NB4 (cell line): ENCODE results near the gene LTK.
A peak's percentile ranks its signal among the peaks of the same experiment; 100 is the strongest.

ENCODE experiments used
- DNase-seq: peaks from one replicate; pipeline ENCODE4 v3.0.0; 2010; ENCODE audit warnings: low read depth
- H3K4me3 ChIP-seq: one replicate; pipeline ENCODE4 v1.5.1; 2011; ENCODE audit warnings: mild to moderate bottlenecking, low read depth, low read length, moderate library complexity
- CTCF ChIP-seq: IDR thresholded peaks from one replicate; pipeline ENCODE4 v1.5.1; 2012; ENCODE audit warnings: low read depth, low read length
- MYC ChIP-seq: IDR thresholded peaks from 2 replicates; pipeline ENCODE4 v1.6.1; 2011; ENCODE audit warnings: low read depth, low read length
- POLR2A ChIP-seq: IDR thresholded peaks from 2 replicates; pipeline ENCODE4 v1.6.1; 2011; ENCODE audit warnings: mild to moderate bottlenecking; ENCODE audit not compliant: insufficient read length; ENCODE audit errors: extremely low read depth
- TF ChIP-seq, protein P1 (sequence below): IDR thresholded peaks from 2 replicates; pipeline ENCODE4 v1.6.1; 2011; ENCODE audit warnings: low read depth, low read length

Gene LTK

GRCh38 chr15:41553731-41554130 is 40.1 kb upstream of the LTK start:
- TF ChIP-seq, protein P1, sequence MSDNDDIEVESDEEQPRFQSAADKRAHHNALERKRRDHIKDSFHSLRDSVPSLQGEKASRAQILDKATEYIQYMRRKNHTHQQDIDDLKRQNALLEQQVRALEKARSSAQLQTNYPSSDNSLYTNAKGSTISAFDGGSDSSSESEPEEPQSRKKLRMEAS: no peak
- TF ChIP-seq POLR2A (no peak), MYC (no peak), CTCF (no peak)
- no peak for DNase-seq
- H3K4me3 ChIP-seq: no peak overlapping the region

GRCh38 chr15:41550066-41550775 is 36.6 kb upstream of the LTK start:
- no peak overlapping the region for H3K4me3 ChIP-seq
- DNase-seq: no peak
- TF ChIP-seq, protein P1: no peak
- no peak for TF ChIP-seq MYC

DNA sequence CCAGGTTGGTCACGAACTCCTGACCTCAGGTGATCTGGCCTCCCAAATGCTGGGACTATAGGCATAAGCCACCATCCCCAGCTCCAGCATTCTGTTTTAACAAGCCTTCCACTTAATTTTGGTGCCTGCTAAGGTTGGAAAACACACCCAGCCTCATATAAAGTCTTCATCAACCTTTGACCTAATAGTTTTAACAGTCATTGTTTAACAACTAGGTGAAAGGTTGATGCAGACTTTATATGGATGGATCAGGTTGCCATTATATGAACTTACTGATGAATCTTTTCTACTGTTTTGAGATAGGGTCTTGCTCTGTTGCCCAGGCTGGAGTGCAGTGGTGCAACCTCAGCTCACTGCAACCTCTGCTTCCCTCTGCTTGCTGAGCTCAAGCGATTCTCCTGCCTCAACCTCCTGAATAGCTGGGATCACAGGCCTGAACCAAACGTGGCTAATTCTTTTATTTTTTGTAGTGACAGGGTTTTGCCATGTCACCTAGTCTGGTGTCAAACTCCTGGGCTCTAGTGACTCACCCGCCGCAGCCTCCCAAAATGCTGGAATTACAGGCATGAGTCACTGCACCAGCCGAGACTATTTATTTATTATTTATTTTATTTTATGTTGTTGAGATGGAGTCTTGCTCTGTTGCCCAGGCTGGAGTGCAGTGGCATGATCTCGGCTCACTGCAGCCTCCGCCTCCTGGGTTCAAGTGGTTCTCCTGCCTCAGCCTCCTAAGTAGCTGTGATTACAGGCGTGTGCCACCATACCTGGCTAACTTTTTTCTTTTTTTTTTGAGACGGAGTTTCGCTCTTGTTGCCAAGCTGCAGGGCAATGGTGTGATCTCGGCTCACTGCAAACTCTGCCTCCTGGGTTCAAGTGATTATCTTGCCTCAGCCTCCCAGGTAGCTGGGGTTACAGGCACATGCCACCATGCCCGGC is 33.5 kb upstream of the LTK start:
- DNase-seq: no peak
- no peak overlapping the region for H3K4me3 ChIP-seq
- TF ChIP-seq, protein P1: no peak
- no peak for TF ChIP-seq MYC
- no peak for TF ChIP-seq POLR2A
- no peak for TF ChIP-seq CTCF

DNA sequence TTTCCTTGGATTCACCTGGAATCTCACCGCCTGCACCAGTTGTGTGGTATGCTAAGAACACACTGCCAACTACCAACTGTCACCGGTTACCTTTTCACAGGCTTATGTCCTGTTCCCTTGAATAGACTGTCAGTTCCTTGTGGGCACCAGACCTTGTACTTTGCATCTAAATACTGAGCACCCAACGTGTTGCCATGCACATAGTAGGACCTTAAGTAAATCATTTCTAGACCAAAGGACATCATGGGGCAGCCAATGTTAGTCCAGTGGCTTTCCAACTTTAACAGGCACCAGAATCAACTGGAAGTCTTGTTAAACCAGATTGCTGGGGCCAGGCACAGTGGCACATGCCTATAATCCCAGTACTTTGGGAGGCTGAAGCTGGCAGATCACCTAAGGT is 31.6 kb upstream of the LTK start:
- no peak overlapping the region for H3K4me3 ChIP-seq
- DNase-seq: no peak
- TF ChIP-seq MYC: no peak

DNA sequence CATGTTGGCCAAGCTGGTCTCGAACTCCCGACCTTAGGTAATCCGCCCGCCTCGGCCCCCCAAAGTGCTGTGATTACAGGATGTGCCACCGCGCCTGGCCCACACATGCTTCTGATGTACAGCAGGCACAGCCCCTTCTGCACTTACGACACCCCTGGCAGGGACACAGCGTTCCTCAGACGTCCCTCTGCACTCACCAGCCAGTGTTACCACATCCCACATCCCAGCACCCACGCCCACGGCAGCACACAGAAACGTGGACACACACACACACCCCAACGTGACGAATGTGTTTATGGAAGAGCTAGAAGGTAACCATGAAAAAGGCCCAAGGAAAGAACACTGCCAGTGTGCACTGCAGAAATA is 31.0 kb upstream of the LTK start:
- peak overlapping the region; percentile 25 for H3K4me3 ChIP-seq
- no peak for TF ChIP-seq CTCF
- TF ChIP-seq, protein P1: no peak
- DNase-seq: peak; percentile 47

- H3K4me3 ChIP-seq: peak overlapping the region; percentile 98
- no peak for DNase-seq
- TF ChIP-seq, protein P1: no peak
- TF ChIP-seq POLR2A (no peak), CTCF (no peak), MYC (no peak)
Observed at GRCh38 chr15:41543521-41543870, 29.9 kb upstream of the LTK start.
